Dermis blood vessel endothelial cell (primary cell): Measurements from ENCODE around the gene PODNL1. TPM values are rescaled to one million over a fixed set of nuclear protein-coding genes. Genes with fewer than 3 reads are reported as not detected.
A peak's percentile ranks its signal among the peaks of the same experiment; 100 is the strongest.

ENCODE experiments used
- DNase-seq: peaks from one replicate; pipeline ENCODE4 v3.0.0; 2010
- total RNA-seq: library from RNA; depleted of rRNA; stranded (reverse); fragments of >200 nt; gene quantifications from 2 replicates; pipeline ENCODE4 v1.2.3, GENCODE V29; 2014

PODNL1 gene
- total RNA-seq, 1 donor from 2014 or later: 0.34 TPM

DNA sequence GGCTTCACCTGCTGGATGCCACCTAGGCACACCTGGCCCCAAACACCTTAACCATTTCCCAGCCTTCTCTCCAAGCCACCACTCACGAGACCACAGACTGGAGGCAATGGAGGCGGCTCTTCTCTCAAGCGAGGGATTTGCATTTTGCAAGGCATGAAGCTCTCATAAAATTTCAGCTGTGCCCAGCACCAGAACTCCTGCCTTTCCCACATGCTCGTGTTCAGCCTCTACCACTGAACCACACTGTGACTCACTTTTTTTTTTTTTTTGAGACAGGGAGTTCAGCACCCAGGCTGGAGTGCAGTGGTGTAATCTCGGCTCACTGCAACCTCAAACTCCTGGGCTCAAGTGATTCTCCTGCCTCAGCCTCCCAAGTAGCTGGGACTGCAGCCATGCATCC is 50.7 kb downstream of the PODNL1 start:
- no peak for DNase-seq

DNA sequence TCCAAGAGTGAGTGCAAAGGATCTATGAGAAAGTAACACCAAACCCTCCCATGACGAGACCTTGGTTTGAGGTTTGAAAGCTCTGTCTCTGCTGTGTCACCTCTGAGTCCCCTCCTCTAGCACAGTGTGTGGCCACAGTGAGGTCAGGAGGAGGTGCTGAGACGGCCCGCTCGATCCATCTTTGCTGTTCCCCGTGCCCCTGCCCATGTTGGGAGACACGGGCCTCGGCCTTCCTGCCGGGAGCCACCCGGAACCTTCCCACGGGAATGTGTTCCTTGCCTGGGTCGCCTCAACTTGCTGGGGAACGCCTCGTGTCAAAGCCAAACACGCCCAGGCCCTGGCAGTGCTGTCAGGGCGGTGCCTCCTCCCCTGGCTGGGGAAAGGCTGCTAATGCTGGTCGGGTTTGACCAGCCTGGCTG is 51.2 kb downstream of the PODNL1 start:
- no peak for DNase-seq

DNA sequence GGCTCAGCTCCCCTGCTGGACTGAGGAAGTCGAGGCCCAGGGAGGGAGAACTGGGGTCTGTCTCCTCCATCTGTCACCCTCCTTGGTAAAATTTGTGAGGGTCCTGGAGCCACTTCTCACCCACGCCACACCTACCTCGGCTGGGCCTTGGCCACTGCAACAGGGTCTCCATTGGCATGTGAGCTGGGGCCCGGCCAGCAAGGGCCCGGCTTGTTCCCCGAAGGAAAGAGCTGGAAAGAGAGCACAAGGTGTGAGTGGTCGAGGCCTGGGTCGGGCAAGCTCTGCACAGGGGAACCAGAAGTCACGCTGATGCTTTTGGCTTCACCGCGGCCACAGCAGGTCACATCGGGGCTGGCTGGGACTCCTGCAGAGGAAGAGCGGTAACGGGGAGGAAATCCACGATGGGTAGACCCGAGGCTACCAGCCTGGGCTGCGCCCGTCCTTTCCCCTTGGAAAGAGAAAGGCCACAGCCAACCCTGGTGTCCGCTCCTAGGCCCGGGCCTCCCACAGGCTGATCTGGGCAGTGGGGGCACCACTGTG is 52.3 kb downstream of the PODNL1 start:
- no peak for DNase-seq

DNA sequence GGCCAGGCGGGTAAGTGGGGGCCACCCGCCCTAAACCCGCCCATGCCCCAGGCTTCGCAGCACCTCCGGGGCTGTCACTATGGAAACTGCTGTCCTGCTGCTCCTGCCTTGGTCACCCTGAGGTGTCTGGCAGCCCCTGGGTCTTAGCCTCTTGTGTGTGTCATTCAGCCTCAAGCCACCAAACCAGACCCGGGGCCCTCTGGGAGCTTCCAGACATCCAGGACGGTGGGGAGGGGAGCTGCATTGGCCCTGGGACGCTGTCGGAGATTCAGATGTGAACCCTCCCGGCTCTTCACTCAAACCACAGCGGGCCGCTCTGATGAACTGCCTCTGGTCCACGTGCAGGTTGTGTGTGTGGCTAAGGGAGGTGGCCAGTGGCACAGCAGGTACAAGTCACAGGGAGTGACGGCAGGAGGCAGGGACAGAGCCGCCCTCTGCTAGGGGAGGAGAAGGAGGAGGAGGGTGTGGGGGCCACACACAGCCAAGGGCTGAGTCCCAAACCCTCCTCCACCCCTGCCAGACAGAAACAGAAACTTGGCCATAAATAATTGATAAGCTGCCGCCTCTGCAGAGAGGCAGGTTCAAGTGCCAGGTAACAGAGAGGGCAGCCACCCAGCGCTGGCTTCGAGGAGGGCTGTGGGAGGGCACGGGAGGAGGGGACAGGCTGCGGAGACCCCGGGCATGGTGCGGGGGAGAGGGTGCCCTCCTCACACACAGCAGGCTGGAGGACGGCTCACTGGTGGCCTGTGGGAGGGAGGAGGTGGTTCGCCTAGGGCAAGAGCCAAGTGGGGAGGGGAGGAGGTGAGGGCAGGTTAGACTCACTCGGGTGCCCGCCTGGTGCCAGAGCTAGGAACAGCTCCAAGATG is 53.3 kb downstream of the PODNL1 start:
- no peak for DNase-seq

DNA sequence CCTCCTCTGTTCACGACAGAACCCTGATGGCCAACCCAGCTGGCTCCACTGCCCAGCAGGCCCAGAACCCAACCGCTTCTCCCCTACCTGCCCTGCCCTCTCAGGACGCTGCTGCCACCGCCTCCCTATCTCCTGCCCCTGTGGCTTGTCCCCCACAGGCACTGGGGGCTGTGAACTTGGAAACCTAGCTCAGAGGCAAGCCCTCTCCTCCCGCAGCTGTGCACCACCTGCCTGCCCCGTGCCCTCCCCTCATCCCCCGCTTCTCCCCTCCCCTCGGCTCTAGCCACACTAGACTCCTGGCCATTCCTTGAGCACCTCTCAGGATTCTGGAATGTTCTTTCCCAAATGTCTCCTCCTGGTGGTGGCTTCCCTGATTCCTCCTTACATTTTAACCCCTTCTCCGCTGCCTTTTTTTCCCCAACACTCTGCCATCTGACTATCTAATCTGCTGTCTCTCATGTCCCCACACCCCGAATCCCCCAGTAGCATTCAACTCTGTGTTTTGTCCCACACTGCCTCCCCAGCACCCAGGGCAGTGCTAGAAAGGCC is 54.6 kb downstream of the PODNL1 start:
- DNase-seq: peak; percentile 27

GRCh38 chr19:13882836-13883235 is 55.4 kb downstream of the PODNL1 start:
- DNase-seq: no peak

- DNase-seq: no peak
These were observed 55.8 kb downstream of the PODNL1 start for GRCh38 chr19:13882419-13882795.

DNA sequence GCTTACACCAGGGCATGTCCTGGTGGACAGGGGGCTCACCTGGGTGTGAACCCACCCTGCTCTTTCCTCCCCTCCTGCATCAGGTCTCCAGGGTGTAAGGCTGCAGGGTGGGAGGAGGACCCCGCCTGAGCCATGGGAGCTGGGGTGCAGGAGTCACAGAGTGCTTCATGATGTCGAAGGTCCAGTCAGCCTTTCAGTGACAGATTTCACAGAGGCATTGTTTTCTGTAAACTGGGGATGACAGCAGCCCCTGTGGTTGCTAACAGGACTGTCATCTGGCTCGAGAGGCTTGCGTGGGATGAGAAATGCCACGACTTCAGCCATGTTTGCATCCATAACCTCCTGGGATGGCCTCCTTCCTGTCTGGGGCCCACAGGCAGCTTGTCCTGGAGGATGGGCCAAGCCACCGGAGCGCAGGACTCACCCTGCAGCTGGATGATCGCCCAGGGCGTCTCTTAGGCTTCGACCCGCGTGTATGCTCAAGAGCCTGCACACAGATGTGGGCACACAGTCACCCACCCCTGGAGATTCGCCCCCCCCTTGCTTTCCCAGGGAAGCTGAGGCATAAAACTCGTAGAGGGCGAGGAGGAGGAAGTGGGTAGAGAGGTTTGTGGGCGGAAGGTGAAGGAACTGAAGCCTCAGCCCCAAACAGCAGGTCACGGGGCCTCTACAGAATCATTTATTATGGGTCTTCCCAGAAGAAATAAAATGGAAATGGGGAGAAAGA is 56.4 kb downstream of the PODNL1 start:
- DNase-seq: no peak

GRCh38 chr19:13881251-13881691 is 56.9 kb downstream of the PODNL1 start:
- no peak for DNase-seq

Other genes with a start within 250 kb of the PODNL1 start
- 51.8 and 58.0 TPM in 2 replicates for gene MRI1, start 173.9 kb downstream of the PODNL1 start, total RNA-seq
- gene C19orf53, start 164.0 kb downstream of the PODNL1 start, total RNA-seq: 34.0 and 59.1 TPM in 2 replicates
- 23.7 and 26.0 TPM in 2 replicates for gene ZSWIM4, start 143.0 kb downstream of the PODNL1 start, total RNA-seq
- gene NANOS3, start 61.3 kb downstream of the PODNL1 start, total RNA-seq: not detected in 2 replicates
- 0.37 and 0.51 TPM in 2 replicates for gene BRME1, start 32.3 kb downstream of the PODNL1 start, total RNA-seq
- 6.8 and 10.5 TPM in 2 replicates for gene CC2D1A, start 32.2 kb downstream of the PODNL1 start, total RNA-seq
- gene DCAF15, start 14.1 kb upstream of the PODNL1 start, total RNA-seq: 8.0 and 17.9 TPM in 2 replicates
- gene RFX1, start 67.9 kb upstream of the PODNL1 start, total RNA-seq: 2.0 and 7.5 TPM in 2 replicates
- not detected in 2 replicates for gene RLN3, start 89.7 kb upstream of the PODNL1 start, total RNA-seq
- gene IL27RA, start 93.3 kb upstream of the PODNL1 start, total RNA-seq: 4.5 and 11.4 TPM in 2 replicates
- not detected in 2 replicates for gene PALM3, start 123.7 kb upstream of the PODNL1 start, total RNA-seq
- under 0.01 and 0.19 TPM in 2 replicates for gene MISP3, start 134.4 kb upstream of the PODNL1 start, total RNA-seq
- gene C19orf67, start 147.4 kb upstream of the PODNL1 start, total RNA-seq: not detected in 2 replicates
- gene SAMD1, start 152.3 kb upstream of the PODNL1 start, total RNA-seq: 22.3 and 25.2 TPM in 2 replicates
- 42.7 and 92.6 TPM in 2 replicates for gene PRKACA, start 179.3 kb upstream of the PODNL1 start, total RNA-seq
- gene ASF1B, start 198.2 kb upstream of the PODNL1 start, total RNA-seq: 11.4 and 26.8 TPM in 2 replicates